ENCODE results near the gene TANGO2.
A peak's percentile ranks its signal among the peaks of the same experiment; 100 is the strongest.
"Not testable (repeated sequence)": the region's sequence is repeated elsewhere in the genome, so short reads cannot be mapped to it uniquely, and the experiment has no call there.

Gene TANGO2

GRCh38 chr22:20064545-20065262, 43.8 kb downstream of the TANGO2 start:
- DNase-seq (ENCODE audit: low spot score): no peak

DNA sequence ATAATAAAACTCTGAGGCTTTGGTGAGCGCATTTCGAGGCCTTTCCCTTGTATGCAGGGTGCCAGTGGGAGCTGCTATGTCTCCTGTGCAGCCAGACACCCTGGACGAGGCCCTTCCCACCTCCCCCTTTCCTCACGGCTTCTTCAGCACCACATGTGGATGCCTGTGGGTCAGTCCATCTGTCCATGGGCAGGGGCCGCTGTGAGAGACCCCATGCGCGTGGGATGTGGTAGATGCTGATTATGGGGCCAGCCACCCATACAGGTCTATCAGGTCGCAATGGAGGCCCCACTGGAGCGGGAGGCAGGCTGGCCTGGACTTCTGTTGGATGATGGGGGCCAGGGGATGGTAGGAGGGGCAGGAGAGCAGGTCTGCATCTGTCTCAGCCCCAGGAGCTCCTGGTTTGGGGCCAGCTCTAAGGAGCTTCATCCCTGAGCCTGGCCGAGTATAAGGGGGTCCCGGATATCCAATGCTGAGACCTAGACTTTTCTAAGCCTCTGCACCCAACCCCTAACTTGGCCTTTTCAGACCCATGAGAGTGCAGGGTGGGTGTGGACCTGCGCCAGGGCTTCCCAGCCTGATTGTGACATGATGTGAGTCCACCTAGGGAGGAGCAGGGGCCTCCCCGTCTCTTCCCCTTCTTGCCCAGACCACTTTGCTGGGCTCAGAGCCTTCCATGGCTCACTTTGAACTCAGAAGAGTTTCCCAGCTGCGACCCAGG, 45.1 kb downstream of the TANGO2 start:
- no peak for DNase-seq (ENCODE audit: low spot score)

DNA sequence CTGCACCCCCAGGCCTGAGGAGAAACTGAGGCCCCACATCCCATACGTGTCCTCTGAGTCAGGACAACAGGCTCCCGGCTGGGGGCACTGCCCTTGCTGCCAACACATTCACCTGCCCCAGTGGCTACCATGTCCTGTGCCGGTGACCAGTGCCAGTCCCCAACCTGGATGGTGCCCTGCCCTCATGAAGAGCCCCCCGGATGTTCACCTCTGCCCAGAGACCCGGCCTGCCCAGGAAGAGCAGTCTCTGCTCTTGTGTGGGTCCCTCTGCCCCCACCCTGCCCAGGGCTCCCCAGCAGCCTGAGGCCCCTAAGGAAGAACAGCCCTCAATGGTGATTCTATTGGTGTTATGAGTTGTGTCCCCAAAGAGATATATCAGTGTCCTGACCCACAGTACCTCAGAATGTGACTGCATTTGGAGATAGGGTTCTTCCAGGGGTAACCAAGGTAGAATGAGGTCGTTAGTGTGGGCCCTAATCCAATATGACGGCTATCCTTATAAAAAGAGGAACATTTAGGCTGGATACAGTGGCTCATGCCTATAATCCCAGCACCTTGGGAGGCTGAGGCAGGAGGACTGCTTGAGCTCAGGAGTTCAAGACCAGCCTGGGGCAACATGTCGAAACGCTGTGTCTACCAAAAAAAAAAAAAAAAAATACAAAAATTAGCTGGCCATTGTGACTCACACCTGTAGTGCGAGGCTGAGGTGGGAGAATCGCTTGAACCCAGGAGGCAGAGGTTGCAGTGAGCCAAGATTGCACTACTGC, 45.9 kb downstream of the TANGO2 start:
- no peak for DNase-seq (ENCODE audit: low spot score)

DNA sequence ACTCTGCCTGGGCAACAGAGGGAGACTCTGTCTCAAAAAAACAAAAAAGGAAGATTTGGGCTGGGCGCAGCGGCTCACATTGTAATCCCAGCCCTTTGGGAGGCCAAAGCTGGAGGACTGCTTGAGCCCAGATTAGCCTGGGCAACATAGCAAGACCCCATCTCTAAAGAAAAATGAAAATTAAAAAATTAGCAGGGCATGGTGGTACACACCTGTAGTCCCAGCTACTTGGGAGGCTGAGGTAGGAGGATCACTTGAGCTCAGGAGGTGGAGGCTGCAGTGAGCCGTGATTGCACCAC, 46.4 kb downstream of the TANGO2 start:
- DNase-seq (ENCODE audit: low spot score): not testable (repeated sequence)

- no peak for DNase-seq (ENCODE audit: low spot score)
Measured at GRCh38 chr22:20068640-20069039, 47.7 kb downstream of the TANGO2 start.

- no peak for DNase-seq (ENCODE audit: low spot score)
Measured at GRCh38 chr22:20069331-20070042, 48.6 kb downstream of the TANGO2 start.

DNA sequence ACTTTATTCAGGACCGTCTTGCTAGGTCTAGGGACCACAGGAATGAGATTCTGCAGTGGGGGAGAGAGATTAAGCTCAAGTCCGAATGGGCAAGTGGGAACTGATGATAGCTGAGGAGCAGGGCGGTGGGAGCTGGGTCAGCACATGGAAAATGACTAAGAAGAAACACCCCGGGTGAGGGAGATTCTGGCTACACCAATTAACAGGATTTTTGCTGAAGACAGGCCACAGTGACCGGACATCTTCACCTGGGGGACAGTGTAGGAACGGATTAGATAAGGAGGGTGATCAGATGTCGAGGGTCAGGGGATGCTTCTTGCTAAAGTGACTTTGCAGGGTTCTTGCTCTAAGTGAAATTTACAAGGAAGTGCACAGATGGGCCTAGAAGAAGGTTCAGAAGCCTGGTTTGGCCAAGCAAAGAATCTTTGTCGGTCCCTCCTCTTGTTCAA, 50.6 kb downstream of the TANGO2 start:
- DNase-seq (ENCODE audit: low spot score): no peak

- no peak for DNase-seq (ENCODE audit: low spot score)
Measured at GRCh38 chr22:20076627-20077172, 55.8 kb downstream of the TANGO2 start.

- DNase-seq (ENCODE audit: low spot score): peak; percentile 60
Measured at GRCh38 chr22:20079745-20080444, 59.0 kb downstream of the TANGO2 start, which contains the start of gene DGCR8. DGCR8 (plus strand) TSS chr22:20080241; CDS start chr22:20085964, 5,723 bp downstream.

- DNase-seq (ENCODE audit: low spot score): peak; percentile 58
Measured at GRCh38 chr22:20080445-20080775, 59.5 kb downstream of the TANGO2 start.

- DNase-seq (ENCODE audit: low spot score): peak; percentile 4
Measured at GRCh38 chr22:20080776-20081654, 60.1 kb downstream of the TANGO2 start.

GRCh38 chr22:20083157-20083890, 62.4 kb downstream of the TANGO2 start:
- no peak for DNase-seq (ENCODE audit: low spot score)

- DNase-seq (ENCODE audit: low spot score): no peak
Measured at GRCh38 chr22:20083891-20084546, 63.1 kb downstream of the TANGO2 start.

DNA sequence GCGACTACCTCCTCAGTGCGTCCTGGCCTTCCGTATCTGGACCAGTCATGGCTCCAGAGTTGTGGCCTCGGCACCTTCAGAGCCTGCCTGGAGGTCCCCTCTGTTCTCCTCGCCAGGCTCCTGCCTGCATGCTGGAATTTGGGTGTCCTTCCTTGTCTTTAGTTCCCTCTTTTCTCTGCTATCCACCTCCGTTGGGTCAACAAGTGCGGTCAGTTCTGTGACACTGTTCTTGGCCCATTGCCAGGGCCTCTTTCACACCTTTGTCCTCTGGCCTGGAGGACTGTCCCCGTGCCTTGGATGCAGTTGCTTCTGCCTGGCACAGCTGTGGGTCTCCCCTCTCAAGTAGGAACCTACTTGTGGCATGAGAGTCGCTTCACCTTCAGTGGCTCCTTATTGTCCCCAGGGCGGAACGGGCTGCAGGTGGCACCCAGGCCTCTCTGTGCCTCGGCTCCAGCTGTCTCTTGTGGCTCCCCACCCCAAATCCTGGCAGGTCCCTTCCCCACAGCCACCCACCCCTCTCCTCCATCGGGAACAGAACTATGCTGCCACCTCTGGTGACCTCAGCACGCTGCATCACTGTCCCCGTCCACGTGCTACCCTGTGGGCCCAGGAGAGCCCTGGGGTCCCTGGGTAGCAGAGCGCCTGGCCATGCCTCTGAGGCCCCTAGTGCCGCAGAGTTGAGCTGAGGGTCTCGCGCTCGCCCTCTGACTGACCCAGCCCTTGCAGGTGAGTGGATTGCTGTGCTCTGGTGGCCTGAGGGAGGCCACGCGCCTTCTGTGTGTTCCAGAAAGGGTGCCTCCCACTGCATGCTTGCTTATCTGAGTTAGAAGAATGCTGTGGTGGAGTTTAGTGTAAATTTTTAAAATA, 63.9 kb downstream of the TANGO2 start:
- peak; percentile 12 for DNase-seq (ENCODE audit: low spot score)

- no peak for DNase-seq (ENCODE audit: low spot score)
Measured at GRCh38 chr22:20085651-20086050, 64.7 kb downstream of the TANGO2 start.

DNA sequence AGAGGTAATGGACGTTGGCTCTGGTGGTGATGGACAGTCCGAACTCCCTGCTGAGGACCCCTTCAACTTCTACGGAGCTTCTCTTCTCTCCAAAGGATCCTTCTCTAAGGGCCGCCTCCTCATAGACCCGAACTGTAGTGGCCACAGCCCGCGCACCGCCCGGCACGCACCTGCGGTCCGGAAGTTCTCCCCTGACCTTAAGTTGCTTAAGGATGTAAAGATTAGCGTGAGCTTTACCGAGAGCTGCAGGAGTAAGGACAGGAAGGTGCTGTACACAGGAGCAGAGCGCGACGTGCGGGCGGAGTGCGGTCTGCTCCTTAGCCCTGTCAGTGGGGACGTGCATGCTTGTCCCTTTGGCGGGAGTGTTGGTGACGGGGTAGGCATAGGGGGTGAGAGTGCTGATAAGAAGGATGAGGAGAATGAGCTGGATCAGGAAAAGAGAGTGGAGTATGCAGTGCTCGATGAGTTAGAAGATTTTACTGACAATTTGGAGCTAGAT, 65.2 kb downstream of the TANGO2 start:
- DNase-seq (ENCODE audit: low spot score): no peak

- no peak for DNase-seq (ENCODE audit: low spot score)
Measured at GRCh38 chr22:20086763-20087162, 65.9 kb downstream of the TANGO2 start.

Measured in CD4-positive, alpha-beta T cell treated with Interleukin-2 at 100 ng/mL for 4 hours (primary cell).